Calu3 (cell line): Measurements from ENCODE around the gene HOXC10. TPM values are rescaled to one million over a fixed set of nuclear protein-coding genes. Genes with fewer than 3 reads are reported as not detected.

Experiments used
- BruUV-seq: library from RNA; stranded (reverse); fragments of 400-500 nt; replicated peaks from 2 replicates; lab custom pipeline; 2021; lab: Mats Ljungman, UMichigan
- CTCF ChIA-PET: fragments of 300-600 bp; sonication (Branson Sonifier 250); formaldehyde crosslinking; loops from one replicate; lab custom pipeline; 2022; ENCODE audit warnings: antibody characterized with exemption; lab: Charles Lee
- DNase-seq: peaks from one replicate; pipeline ENCODE4 v3.0.0; 2022
- H3K27ac Mint-ChIP-seq: one replicate; pipeline ENCODE4 v1.8.0; 2022; ENCODE audit warnings: mixed read lengths; ENCODE audit not compliant: unreplicated experiment
- H3K27me3 Mint-ChIP-seq: one replicate; pipeline ENCODE4 v1.8.0; 2022; ENCODE audit warnings: mixed read lengths; ENCODE audit not compliant: unreplicated experiment
- H3K36me3 Mint-ChIP-seq: one replicate; pipeline ENCODE4 v1.8.0; 2022; ENCODE audit warnings: mild to moderate bottlenecking, moderate library complexity, mixed read lengths; ENCODE audit not compliant: insufficient read depth, unreplicated experiment
- H3K4me1 Mint-ChIP-seq: one replicate; pipeline ENCODE4 v1.8.0; 2022; ENCODE audit warnings: mild to moderate bottlenecking, low read depth, mixed read lengths; ENCODE audit not compliant: unreplicated experiment
- H3K4me3 Mint-ChIP-seq: one replicate; pipeline ENCODE4 v1.8.0; 2022; ENCODE audit warnings: mild to moderate bottlenecking, low read depth, moderate library complexity, mixed read lengths; ENCODE audit not compliant: unreplicated experiment
- H3K9me3 Mint-ChIP-seq: one replicate; pipeline ENCODE4 v1.8.0; 2022; ENCODE audit warnings: low read depth, mixed read lengths; ENCODE audit not compliant: unreplicated experiment
- intact Hi-C: fragments of 100-400 bp; cut with micrococcal nuclease; formaldehyde crosslinking; loops from one replicate; pipeline ENCODE4 v1.10.0; 2022; ENCODE audit not compliant: unreplicated experiment
- total RNA-seq: library from RNA; stranded (reverse); gene quantifications from 2 replicates; pipeline ENCODE4 v1.2.3, GENCODE V29; 2022
- TF ChIP-seq, protein P1 (sequence below): fragments of 200-600 bp; IDR thresholded peaks from one replicate; pipeline ENCODE4 v1.8.0; 2022; ENCODE audit warnings: antibody characterized with exemption; ENCODE audit not compliant: unreplicated experiment

Gene HOXC10
- total RNA-seq, 1 experiment from 2014 or later: 0.71 TPM

DNA sequence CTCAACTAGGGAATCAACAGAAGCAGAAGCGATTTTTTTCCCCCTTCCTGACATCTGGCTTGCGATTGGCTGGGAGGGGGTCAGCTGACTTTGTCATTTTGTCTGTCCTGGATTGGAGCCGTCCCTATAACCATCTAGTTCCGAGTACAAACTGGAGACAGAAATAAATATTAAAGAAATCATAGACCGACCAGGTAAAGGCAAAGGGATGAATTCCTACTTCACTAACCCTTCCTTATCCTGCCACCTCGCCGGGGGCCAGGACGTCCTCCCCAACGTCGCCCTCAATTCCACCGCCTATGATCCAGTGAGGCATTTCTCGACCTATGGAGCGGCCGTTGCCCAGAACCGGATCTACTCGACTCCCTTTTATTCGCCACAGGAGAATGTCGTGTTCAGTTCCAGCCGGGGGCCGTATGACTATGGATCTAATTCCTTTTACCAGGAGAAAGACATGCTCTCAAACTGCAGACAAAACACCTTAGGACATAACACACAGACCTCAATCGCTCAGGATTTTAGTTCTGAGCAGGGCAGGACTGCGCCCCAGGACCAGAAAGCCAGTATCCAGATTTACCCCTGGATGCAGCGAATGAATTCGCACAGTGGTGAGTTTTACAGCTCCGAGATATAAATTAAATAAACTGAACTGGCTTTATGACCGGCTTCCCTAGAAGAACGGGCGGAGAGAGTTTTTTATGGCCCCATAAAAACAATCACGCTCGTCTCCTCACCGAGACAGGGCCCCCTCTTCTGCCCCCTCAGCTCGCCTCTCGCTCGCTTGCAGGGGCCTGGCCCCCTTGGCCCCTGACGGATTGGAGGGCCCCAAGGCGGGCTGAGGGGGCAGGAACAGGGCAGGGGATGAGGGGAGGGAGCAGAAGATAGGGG lies 43.6 kb downstream of the HOXC10 start, which contains the start of gene HOXC6:
HOXC6 (plus strand) TSS at position 127 of the 888 bp plus-strand sequence; CDS start at position 209, 82 bp downstream.
- TF ChIP-seq, protein P1, sequence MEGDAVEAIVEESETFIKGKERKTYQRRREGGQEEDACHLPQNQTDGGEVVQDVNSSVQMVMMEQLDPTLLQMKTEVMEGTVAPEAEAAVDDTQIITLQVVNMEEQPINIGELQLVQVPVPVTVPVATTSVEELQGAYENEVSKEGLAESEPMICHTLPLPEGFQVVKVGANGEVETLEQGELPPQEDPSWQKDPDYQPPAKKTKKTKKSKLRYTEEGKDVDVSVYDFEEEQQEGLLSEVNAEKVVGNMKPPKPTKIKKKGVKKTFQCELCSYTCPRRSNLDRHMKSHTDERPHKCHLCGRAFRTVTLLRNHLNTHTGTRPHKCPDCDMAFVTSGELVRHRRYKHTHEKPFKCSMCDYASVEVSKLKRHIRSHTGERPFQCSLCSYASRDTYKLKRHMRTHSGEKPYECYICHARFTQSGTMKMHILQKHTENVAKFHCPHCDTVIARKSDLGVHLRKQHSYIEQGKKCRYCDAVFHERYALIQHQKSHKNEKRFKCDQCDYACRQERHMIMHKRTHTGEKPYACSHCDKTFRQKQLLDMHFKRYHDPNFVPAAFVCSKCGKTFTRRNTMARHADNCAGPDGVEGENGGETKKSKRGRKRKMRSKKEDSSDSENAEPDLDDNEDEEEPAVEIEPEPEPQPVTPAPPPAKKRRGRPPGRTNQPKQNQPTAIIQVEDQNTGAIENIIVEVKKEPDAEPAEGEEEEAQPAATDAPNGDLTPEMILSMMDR: no peak
- no peaks in the 10 kb centered on the region for H3K9me3 Mint-ChIP-seq
- BruUV-seq: no TSS peak
- H3K27ac Mint-ChIP-seq: no peak within 1 kb of the TSS
- peaks cover 11% of the 10 kb centered on the region for H3K4me1 Mint-ChIP-seq
- peaks cover 17% of the 10 kb centered on the region for H3K36me3 Mint-ChIP-seq
- intact Hi-C loops: no loop called here
- peaks cover 100% of the 10 kb centered on the region for H3K27me3 Mint-ChIP-seq
- CTCF ChIA-PET: interaction anchor here (0.7 to 2.3 kb wide), 10 partner anchors 11 to 179 kb away, joined by 3 to 12 read pairs (median 5); partner anchors contain the start of genes HOXC10, HOXC4 and HOXC8
- H3K4me3 Mint-ChIP-seq: peak within 1 kb of the TSS; percentile 64
- peak; percentile 49 for DNase-seq

DNA sequence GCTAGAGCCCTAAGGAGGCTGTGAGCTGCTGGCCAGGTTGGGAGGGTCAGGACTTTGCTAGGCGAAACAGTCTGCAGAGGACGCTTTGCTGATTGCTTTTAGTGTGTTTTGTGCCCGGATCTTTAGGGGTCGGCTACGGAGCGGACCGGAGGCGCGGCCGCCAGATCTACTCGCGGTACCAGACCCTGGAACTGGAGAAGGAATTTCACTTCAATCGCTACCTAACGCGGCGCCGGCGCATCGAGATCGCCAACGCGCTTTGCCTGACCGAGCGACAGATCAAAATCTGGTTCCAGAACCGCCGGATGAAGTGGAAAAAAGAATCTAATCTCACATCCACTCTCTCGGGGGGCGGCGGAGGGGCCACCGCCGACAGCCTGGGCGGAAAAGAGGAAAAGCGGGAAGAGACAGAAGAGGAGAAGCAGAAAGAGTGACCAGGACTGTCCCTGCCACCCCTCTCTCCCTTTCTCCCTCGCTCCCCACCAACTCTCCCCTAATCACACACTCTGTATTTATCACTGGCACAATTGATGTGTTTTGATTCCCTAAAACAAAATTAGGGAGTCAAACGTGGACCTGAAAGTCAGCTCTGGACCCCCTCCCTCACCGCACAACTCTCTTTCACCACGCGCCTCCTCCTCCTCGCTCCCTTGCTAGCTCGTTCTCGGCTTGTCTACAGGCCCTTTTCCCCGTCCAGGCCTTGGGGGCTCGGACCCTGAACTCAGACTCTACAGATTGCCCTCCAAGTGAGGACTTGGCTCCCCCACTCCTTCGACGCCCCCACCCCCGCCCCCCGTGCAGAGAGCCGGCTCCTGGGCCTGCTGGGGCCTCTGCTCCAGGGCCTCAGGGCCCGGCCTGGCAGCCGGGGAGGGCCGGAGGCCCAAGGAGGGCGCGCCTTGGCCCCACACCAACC lies 44.8 kb downstream of the HOXC10 start:
- BruUV-seq: no TSS peak
- Mint-ChIP-seq H3K27ac (no peak overlapping the region), H3K27me3 (peaks cover 100% of the 10 kb centered on the region), H3K36me3 (peaks cover 18% of the 10 kb centered on the region), H3K4me1 (peaks cover 14% of the 10 kb centered on the region), H3K4me3 (no peak overlapping the region), H3K9me3 (no peaks in the 10 kb centered on the region)
- CTCF ChIA-PET: interaction anchor here (0.6 to 1.1 kb wide), 4 partner anchors 8 to 172 kb away, joined by 3 to 4 read pairs (median 3); no protein-coding TSS in a partner anchor
- TF ChIP-seq, protein P1: no peak
- no peak for DNase-seq
- intact Hi-C loops: no loop called here

DNA sequence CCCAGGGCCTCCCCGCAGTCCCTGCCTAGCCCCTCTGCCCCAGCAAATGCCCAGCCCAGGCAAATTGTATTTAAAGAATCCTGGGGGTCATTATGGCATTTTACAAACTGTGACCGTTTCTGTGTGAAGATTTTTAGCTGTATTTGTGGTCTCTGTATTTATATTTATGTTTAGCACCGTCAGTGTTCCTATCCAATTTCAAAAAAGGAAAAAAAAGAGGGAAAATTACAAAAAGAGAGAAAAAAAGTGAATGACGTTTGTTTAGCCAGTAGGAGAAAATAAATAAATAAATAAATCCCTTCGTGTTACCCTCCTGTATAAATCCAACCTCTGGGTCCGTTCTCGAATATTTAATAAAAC lies 45.5 kb downstream of the HOXC10 start:
- Mint-ChIP-seq H3K27me3 (peaks cover 100% of the 10 kb centered on the region), H3K36me3 (peaks cover 18% of the 10 kb centered on the region), H3K4me1 (peaks cover 14% of the 10 kb centered on the region), H3K27ac (no peak overlapping the region), H3K9me3 (no peaks in the 10 kb centered on the region), H3K4me3 (no peak overlapping the region)
- TF ChIP-seq, protein P1: no peak
- no TSS peak for BruUV-seq
- CTCF ChIA-PET: interaction anchor here (0.6 to 1.1 kb wide), 2 partner anchors 8 to 161 kb away, joined by 3 read pairs; no protein-coding TSS in a partner anchor
- DNase-seq: no peak
- intact Hi-C loops: no loop called here

DNA sequence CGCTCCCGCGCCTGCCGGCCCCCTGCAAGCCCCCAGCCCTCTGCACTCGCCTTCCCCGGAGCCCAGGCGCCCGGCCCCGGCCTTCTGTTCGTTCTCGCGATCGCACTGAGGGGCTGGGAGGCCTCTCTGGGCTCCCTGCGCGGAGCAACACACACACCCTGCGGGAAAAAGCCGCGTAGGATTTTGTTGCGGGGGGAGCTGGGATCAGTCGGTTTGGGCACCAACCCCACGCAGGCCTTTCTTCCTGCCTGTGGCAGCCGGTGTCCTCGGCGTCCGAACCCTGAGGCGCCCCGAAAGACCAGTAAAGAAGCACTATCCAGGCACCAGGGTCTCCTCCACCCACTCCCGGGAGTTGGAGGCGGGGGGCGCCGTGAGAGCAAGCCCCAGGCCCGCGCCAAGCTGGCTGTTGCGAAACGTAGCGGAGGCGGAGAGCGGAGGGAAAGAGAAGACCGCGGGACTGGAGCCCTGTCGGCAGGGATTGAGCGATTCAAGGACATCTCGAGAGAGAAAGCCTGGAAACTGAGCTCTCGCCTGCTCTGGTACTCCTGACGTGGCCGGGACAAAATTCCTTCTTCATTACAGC lies 46.0 kb downstream of the HOXC10 start:
- peaks cover 18% of the 10 kb centered on the region for H3K36me3 Mint-ChIP-seq
- intact Hi-C loops: no loop called here
- H3K27me3 Mint-ChIP-seq: peaks cover 100% of the 10 kb centered on the region
- TF ChIP-seq, protein P1: no peak
- BruUV-seq: no TSS peak
- H3K27ac Mint-ChIP-seq: no peak overlapping the region
- H3K4me1 Mint-ChIP-seq: peaks cover 14% of the 10 kb centered on the region
- CTCF ChIA-PET: interaction anchor here (0.6 to 2.2 kb wide), 3 partner anchors 9 to 198 kb away, joined by 3 to 9 read pairs (median 3); no protein-coding TSS in a partner anchor
- DNase-seq: no peak
- H3K4me3 Mint-ChIP-seq: no peak overlapping the region
- no peaks in the 10 kb centered on the region for H3K9me3 Mint-ChIP-seq
